ENCODE measurements around the gene HAO1. TPM values are rescaled to one million over a fixed set of nuclear protein-coding genes. Genes with fewer than 3 reads are reported as not detected.

The HAO1 gene
- total and polyA plus RNA-seq, 9 of the 15 experiments (the other 6 are each of a cell fraction or from before 2014, with no cell fraction given) = not detected

- 0% methylated on average over 2 of the region's 2 CpGs for WGBS (ENCODE audit: insufficient coverage, low coverage, missing lambda C conversion rate)
- Histone ChIP-seq H2AFZ (ENCODE audit: low read depth, low read length) (no peak overlapping the region), H3K36me3 (ENCODE audit: control insufficient read depth, insufficient read depth, low read length) (no peaks in the 10 kb centered on the region), H4K20me1 (replicated peaks; ENCODE audit: control insufficient read depth, insufficient read depth, low read length) (no peaks in the 10 kb centered on the region), H3K4me3 (no peak overlapping the region), H3K27ac (ENCODE audit: extremely low read depth, low read depth, low read length) (no peak overlapping the region), H3K9ac (ENCODE audit: insufficient read depth in 1 of 2, low read depth in 2 of 2, low read length in 2 of 2) (no peak overlapping the region), H3K9me1 (ENCODE audit: control insufficient read depth, insufficient read depth, low read length) (no peaks in the 10 kb centered on the region), H3K27me3 (ENCODE audit: control insufficient read depth in 2 of 2, insufficient read depth in 2 of 2, low read length in 2 of 2) (no peaks in the 10 kb centered on the region), H3K9me3 (replicated peaks; ENCODE audit: control insufficient read depth, insufficient read depth, low read depth, low read length) (no peaks in the 10 kb centered on the region), H3K4me1 (replicated peaks in 1 of 2; ENCODE audit: control insufficient read depth in 2 of 2, insufficient read depth in 2 of 2, low read length in 2 of 2) (no peaks in the 10 kb centered on the region), H3K4me2 (ENCODE audit: insufficient read depth, low read length) (no peak overlapping the region), H3K79me2 (ENCODE audit: control insufficient read depth, insufficient read depth, low read length) (no peaks in the 10 kb centered on the region)
- in situ Hi-C loops (cut with MboI) = no loop called here
- FAIRE-seq = no peak
- ChIA-PET CTCF (ENCODE audit: low intra/inter-chr PET ratio) (no interaction called here), POLR2A (no interaction called here)
- BruUV-seq (replicated peaks) = no TSS peak
- TF ChIP-seq PHF20 (IDR thresholded peaks at IDR 0.05; ENCODE audit: partially characterized antibody) (no peak), NFXL1 (CRISPR knock-in tag; IDR thresholded peaks at IDR 0.05) (no peak), ELF2 (CRISPR knock-in tag; IDR thresholded peaks at IDR 0.05) (no peak), SUPT5H (IDR thresholded peaks at IDR 0.05) (no peak), TEAD1 (CRISPR knock-in tag; IDR thresholded peaks at IDR 0.05) (no peak), ZC3H4 (CRISPR knock-in tag; IDR thresholded peaks at IDR 0.05; ENCODE audit: borderline replicate concordance) (no peak), ZNF655 (CRISPR knock-in tag; IDR thresholded peaks at IDR 0.05) (no peak), XRCC4 (IDR thresholded peaks at IDR 0.05; ENCODE audit: extremely low read depth, insufficient read depth, insufficient read length) (no peak), EP400 (IDR thresholded peaks at IDR 0.05) (no peak), HDAC6 (IDR thresholded peaks at IDR 0.05; ENCODE audit: low read depth, low read length) (no peak), FOXJ2 (tag; IDR thresholded peaks at IDR 0.05) (no peak), ZNF785 (CRISPR knock-in tag; IDR thresholded peaks at IDR 0.05) (no peak), SMARCA5 (IDR thresholded peaks at IDR 0.05) (no peak), KAT7 (CRISPR knock-in tag; IDR thresholded peaks at IDR 0.05; ENCODE audit: borderline replicate concordance) (no peak)
- TF ChIP-seq, protein P1, sequence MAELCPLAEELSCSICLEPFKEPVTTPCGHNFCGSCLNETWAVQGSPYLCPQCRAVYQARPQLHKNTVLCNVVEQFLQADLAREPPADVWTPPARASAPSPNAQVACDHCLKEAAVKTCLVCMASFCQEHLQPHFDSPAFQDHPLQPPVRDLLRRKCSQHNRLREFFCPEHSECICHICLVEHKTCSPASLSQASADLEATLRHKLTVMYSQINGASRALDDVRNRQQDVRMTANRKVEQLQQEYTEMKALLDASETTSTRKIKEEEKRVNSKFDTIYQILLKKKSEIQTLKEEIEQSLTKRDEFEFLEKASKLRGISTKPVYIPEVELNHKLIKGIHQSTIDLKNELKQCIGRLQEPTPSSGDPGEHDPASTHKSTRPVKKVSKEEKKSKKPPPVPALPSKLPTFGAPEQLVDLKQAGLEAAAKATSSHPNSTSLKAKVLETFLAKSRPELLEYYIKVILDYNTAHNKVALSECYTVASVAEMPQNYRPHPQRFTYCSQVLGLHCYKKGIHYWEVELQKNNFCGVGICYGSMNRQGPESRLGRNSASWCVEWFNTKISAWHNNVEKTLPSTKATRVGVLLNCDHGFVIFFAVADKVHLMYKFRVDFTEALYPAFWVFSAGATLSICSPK (IDR thresholded peaks at IDR 0.05; ENCODE audit: borderline replicate concordance) = no peak
- TF ChIP-seq, protein P2, sequence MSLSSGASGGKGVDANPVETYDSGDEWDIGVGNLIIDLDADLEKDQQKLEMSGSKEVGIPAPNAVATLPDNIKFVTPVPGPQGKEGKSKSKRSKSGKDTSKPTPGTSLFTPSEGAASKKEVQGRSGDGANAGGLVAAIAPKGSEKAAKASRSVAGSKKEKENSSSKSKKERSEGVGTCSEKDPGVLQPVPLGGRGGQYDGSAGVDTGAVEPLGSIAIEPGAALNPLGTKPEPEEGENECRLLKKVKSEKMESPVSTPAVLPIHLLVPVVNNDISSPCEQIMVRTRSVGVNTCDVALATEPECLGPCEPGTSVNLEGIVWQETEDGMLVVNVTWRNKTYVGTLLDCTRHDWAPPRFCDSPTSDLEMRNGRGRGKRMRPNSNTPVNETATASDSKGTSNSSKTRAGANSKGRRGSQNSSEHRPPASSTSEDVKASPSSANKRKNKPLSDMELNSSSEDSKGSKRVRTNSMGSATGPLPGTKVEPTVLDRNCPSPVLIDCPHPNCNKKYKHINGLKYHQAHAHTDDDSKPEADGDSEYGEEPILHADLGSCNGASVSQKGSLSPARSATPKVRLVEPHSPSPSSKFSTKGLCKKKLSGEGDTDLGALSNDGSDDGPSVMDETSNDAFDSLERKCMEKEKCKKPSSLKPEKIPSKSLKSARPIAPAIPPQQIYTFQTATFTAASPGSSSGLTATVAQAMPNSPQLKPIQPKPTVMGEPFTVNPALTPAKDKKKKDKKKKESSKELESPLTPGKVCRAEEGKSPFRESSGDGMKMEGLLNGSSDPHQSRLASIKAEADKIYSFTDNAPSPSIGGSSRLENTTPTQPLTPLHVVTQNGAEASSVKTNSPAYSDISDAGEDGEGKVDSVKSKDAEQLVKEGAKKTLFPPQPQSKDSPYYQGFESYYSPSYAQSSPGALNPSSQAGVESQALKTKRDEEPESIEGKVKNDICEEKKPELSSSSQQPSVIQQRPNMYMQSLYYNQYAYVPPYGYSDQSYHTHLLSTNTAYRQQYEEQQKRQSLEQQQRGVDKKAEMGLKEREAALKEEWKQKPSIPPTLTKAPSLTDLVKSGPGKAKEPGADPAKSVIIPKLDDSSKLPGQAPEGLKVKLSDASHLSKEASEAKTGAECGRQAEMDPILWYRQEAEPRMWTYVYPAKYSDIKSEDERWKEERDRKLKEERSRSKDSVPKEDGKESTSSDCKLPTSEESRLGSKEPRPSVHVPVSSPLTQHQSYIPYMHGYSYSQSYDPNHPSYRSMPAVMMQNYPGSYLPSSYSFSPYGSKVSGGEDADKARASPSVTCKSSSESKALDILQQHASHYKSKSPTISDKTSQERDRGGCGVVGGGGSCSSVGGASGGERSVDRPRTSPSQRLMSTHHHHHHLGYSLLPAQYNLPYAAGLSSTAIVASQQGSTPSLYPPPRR (CRISPR knock-in tag; IDR thresholded peaks at IDR 0.05; ENCODE audit: borderline replicate concordance) = no peak
- intact Hi-C loops (cut with micrococcal nuclease) = no loop called here
- ATAC-seq = no peak
- DNase-seq (ENCODE audit: extremely low read depth in 1 of 4, low spot score in 3 of 4) = no peak
Measured at GRCh38 chr20:7971536-7972280, 31.4 kb upstream of the HAO1 start.

Data from K562 (cell line).